T-cell (primary cell): ENCODE data around the gene ZC3H12C. TPM values are rescaled to one million over a fixed set of nuclear protein-coding genes. Genes with fewer than 3 reads are reported as not detected.

Source experiments
- ATAC-seq, 4 experiments: fragments of 200-7000 bp in 3 of 4; fragments of 150-1000 bp in 1 of 4; cut with Tn5 transposase; replicated peaks in 1 of 4; 1 replicate in 3 of 4; 2 replicates in 1 of 4; pipeline ENCODE4 v1.10.0; 2021; ENCODE audit warnings: moderate library complexity in 3 of 4, mild to moderate bottlenecking in 2 of 4, moderate number of reproducible peaks in 1 of 4
- CTCF ChIA-PET, 2 donors: fragments of 300-600 bp; sonication (Branson Sonifier 250); formaldehyde crosslinking; loops; one replicate each; lab custom pipeline; 2022; ENCODE audit warnings: antibody characterized with exemption in 2 of 2; lab: Charles Lee
- POLR2A ChIA-PET, 2 donors: fragments of 300-600 bp; sonication (Branson Sonifier 250); formaldehyde crosslinking; loops; one replicate each; lab custom pipeline; 2022; ENCODE audit warnings: antibody characterized with exemption in 2 of 2; lab: Charles Lee
- DNase-seq, 35 experiments: peaks; one replicate each; pipeline versions ENCODE4 v3.0.0 to v3.0.0-alpha.2; 2013 to 2023
- H3K27ac ChIP-seq: one replicate; pipeline ENCODE4 v1.5.1; 2013; ENCODE audit warnings: low read length
- H3K27me3 ChIP-seq, 2 experiments: replicated peaks in 1 of 2; 1 replicate in 1 of 2; 2 replicates in 1 of 2; pipeline versions ENCODE4 v1.6.1 to v1.7.0; 2013; ENCODE audit warnings: low read length in 1 of 2, mixed read lengths in 1 of 2; ENCODE audit not compliant: control insufficient read depth in 2 of 2, insufficient read depth in 2 of 2; ENCODE audit errors: extremely low read depth in 1 of 2
- H3K36me3 ChIP-seq, 2 donors: 1 replicate in 1 of 2; 2 replicates in 1 of 2; pipeline versions ENCODE4 v1.6.1 to v1.7.0; 2013; ENCODE audit warnings: low read length in 1 of 2; ENCODE audit not compliant: control insufficient read depth in 2 of 2, insufficient read depth in 1 of 2; ENCODE audit errors: extremely low read depth in 1 of 2
- H3K4me1 ChIP-seq, 2 experiments: 1 replicate in 1 of 2; 2 replicates in 1 of 2; pipeline versions ENCODE4 v1.6.1 to v1.7.0; 2013; ENCODE audit warnings: low read length in 2 of 2, mixed read lengths in 1 of 2; ENCODE audit not compliant: insufficient read depth in 2 of 2, control insufficient read depth in 1 of 2; ENCODE audit errors: extremely low read depth in 1 of 2
- H3K4me3 ChIP-seq, 2 donors: 1 replicate in 1 of 2; 2 replicates in 1 of 2; pipeline versions ENCODE4 v1.5.1 to v1.7.0; 2013; ENCODE audit warnings: mild to moderate bottlenecking in 2 of 2, low read length in 1 of 2, moderate library complexity in 1 of 2; ENCODE audit not compliant: control insufficient read depth in 1 of 2; ENCODE audit errors: extremely low read depth in 1 of 2
- H3K9me3 ChIP-seq: 2 replicates; pipeline ENCODE4 v1.7.0; 2013
- H3K27ac Mint-ChIP-seq, 2 donors: one replicate each; pipeline ENCODE4 v1.8.0; 2020 to 2021; ENCODE audit warnings: mild to moderate bottlenecking in 2 of 2, mixed read lengths in 2 of 2
- H3K27me3 Mint-ChIP-seq, 2 donors: one replicate each; pipeline ENCODE4 v1.8.0; 2021 to 2022; ENCODE audit warnings: mixed read lengths in 2 of 2
- H3K36me3 Mint-ChIP-seq: one replicate; pipeline ENCODE4 v1.8.0; 2021; ENCODE audit warnings: mixed read lengths
- H3K4me1 Mint-ChIP-seq, 3 donors: one replicate each; pipeline ENCODE4 v1.8.0; 2020 to 2022; ENCODE audit warnings: mixed read lengths in 3 of 3, mild to moderate bottlenecking in 1 of 3
- H3K4me3 Mint-ChIP-seq, 3 donors: one replicate each; pipeline ENCODE4 v1.8.0; 2020 to 2022; ENCODE audit warnings: mild to moderate bottlenecking in 3 of 3, mixed read lengths in 3 of 3, moderate library complexity in 3 of 3
- H3K9me3 Mint-ChIP-seq, 3 donors: one replicate each; pipeline ENCODE4 v1.8.0; 2020 to 2022; ENCODE audit warnings: mixed read lengths in 3 of 3
- WGBS: methylation state at CpG from one replicate; pipeline ENCODE4 v1.1.5; 2013; ENCODE audit warnings: missing lambda C conversion rate; ENCODE audit not compliant: insufficient coverage; 5-methylcytosine and 5-hydroxymethylcytosine counted together
- total RNA-seq, 35 experiments: library from RNA in 6 of 35; stranded (reverse) in 6 of 35; fragments of 120-200 nt in 1 of 35; gene quantifications; one replicate each; pipeline versions ENCODE4 v1.2.1 to v1.2.4 and lab custom pipeline; 2013 to 2026

Gene ZC3H12C
- total RNA-seq, 5 donors from 2014 or later (not counting 1 experiment from before 2014, with no cell fraction given): 0.10 to 0.23 (median 0.14) TPM

GRCh38 chr11:110169738-110170137, 76.5 kb downstream of the ZC3H12C start:
- ChIA-PET CTCF (interaction anchor here (0.8 to 1.0 kb wide), 2 partner anchors 176 to 266 kb away, joined by 3 to 4 read pairs; no protein-coding TSS in a partner anchor), POLR2A (no interaction called here)
- peaks cover 6 to 21% of the 10 kb centered on the region in 2 donors for H3K27me3 Mint-ChIP-seq
- no peaks in the 10 kb centered on the region for H3K9me3 ChIP-seq
- no peak overlapping the region for H3K4me3 Mint-ChIP-seq
- H3K4me1 Mint-ChIP-seq: peaks cover 7 to 8% (median 7%) of the 10 kb centered on the region in 3 donors
- H3K36me3 ChIP-seq: no peaks in the 10 kb centered on the region
- H3K27me3 ChIP-seq: peaks cover 0 to 4% of the 10 kb centered on the region in 2 experiments
- DNase-seq (no peak), ATAC-seq (no peak)
- no peak overlapping the region for H3K27ac ChIP-seq
- H3K9me3 Mint-ChIP-seq: no peaks in the 10 kb centered on the region
- no CpG with 5 or more reads among the region's 2 CpGs for WGBS
- peaks cover 0 to 3% of the 10 kb centered on the region in 2 experiments for H3K4me1 ChIP-seq
- no peak overlapping the region for H3K27ac Mint-ChIP-seq
- no peak overlapping the region for H3K4me3 ChIP-seq
- H3K36me3 Mint-ChIP-seq: no peaks in the 10 kb centered on the region

GRCh38 chr11:110172468-110173065, 79.4 kb downstream of the ZC3H12C start:
- no peak overlapping the region for H3K4me3 Mint-ChIP-seq
- Histone ChIP-seq H3K27ac (no peak overlapping the region), H3K4me1 (peaks cover 0 to 3% of the 10 kb centered on the region in 2 experiments), H3K36me3 (no peaks in the 10 kb centered on the region), H3K9me3 (no peaks in the 10 kb centered on the region), H3K4me3 (no peak overlapping the region), H3K27me3 (no peaks in the 10 kb centered on the region)
- H3K27me3 Mint-ChIP-seq: peaks cover 6 to 21% of the 10 kb centered on the region in 2 donors
- H3K4me1 Mint-ChIP-seq: peaks cover 7 to 8% (median 7%) of the 10 kb centered on the region in 3 donors
- POLR2A ChIA-PET: no interaction called here
- no peak for ATAC-seq
- WGBS: 90% methylated on average over 8 of the region's 11 CpGs
- CTCF ChIA-PET: interaction anchor here in 1 of 2 donors (0.8 kb wide), 1 partner anchor 1771 kb away, joined by 4 read pairs; no protein-coding TSS in a partner anchor
- DNase-seq: no peak
- H3K27ac Mint-ChIP-seq: no peak overlapping the region
- H3K9me3 Mint-ChIP-seq: no peaks in the 10 kb centered on the region
- H3K36me3 Mint-ChIP-seq: no peaks in the 10 kb centered on the region

DNA sequence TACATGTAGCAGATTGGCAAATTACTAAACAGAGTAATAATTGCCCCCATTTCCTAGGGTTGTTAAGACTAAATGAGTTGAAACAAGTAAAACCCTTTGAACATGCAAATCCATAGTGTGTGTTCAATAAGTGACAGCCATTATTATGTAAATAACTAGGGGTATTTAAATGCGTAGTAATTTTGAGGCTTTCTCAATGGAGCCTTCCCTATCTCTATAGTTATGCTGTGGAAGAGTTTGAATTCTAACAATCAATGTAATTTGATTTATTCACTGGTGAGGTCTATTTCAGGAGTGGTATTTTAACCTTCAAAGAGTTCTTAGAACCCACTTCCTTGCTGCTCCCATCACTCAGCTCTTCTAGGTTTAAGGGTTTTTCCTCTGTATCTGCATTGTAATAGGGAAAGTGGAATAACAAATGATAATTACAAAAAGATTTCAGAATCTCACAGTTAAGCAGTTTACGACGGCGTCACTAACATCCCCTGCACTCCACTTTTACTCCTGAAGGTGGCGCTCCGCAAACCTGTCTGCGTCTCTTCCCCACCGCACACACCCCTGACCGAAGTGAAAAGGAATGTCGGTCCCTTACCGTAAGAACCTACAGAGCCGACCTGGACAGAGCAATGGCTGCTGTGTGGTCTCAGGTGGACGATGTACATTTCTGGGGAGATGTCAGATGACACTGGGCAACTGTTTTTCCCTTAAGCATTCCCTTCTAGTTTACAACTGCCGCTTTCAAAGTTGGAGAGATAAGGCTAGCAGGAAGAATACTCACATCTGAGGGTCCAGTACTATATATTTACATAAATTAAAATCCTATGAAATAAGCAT, 80.8 kb downstream of the ZC3H12C start:
- CTCF ChIA-PET: interaction anchor here (0.7 to 2.0 kb wide), 3 partner anchors 11 to 227 kb away, joined by 3 to 4 read pairs (median 3); no protein-coding TSS in a partner anchor
- WGBS: 0% methylated on average over 6 of the region's 14 CpGs
- DNase-seq (peak in 34 of 35 experiments; percentile 12 to 72 (median 46)), ATAC-seq (peak; percentile 69 to 78 (median 77))
- Mint-ChIP-seq H3K27ac (no peak overlapping the region), H3K4me3 (peak overlapping the region; percentile 22 to 34 (median 32)), H3K36me3 (no peaks in the 10 kb centered on the region), H3K27me3 (peaks cover 6 to 21% of the 10 kb centered on the region in 2 donors), H3K9me3 (no peaks in the 10 kb centered on the region), H3K4me1 (peaks cover 7 to 8% (median 7%) of the 10 kb centered on the region in 3 donors)
- H3K4me3 ChIP-seq: peak overlapping the region in 1 of 2 donors; percentile 32
- H3K9me3 ChIP-seq: no peaks in the 10 kb centered on the region
- POLR2A ChIA-PET: no interaction called here
- H3K4me1 ChIP-seq: peaks cover 0 to 3% of the 10 kb centered on the region in 2 experiments
- no peak overlapping the region for H3K27ac ChIP-seq
- no peaks in the 10 kb centered on the region for H3K36me3 ChIP-seq
- H3K27me3 ChIP-seq: no peaks in the 10 kb centered on the region

DNA sequence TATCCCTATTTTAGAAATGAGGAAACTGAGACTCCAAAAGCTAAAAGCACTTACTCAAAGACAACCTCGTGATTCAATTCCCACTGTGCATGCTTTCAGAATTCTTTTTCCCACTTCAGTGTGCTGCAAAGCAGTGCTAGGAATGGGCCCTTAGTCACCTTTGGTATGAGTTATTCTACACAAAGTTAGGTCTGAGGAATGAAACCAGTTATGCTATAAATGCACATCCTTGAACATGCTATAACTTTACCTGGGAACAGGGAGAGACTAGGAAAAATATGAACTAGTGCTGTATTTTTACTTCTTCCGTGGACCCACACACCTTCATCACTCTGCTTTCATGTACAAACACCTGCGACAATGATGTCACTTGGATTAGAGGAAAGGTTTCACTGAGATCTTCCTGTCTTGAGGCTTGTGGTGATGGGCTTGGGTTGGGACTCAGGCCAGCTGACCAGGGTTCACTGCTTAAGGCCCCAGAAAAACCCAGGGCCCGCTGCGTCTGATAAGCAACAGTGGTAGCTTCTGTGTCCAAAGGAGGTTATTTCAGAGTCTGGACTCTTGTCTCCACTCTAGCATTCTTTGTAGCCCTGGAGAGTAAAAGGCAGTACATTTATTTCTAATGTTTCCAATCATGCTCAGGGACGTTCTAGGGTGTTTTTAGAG, 81.6 kb downstream of the ZC3H12C start:
- WGBS: 93% methylated on average over 2 of the region's 6 CpGs
- Mint-ChIP-seq H3K36me3 (no peaks in the 10 kb centered on the region), H3K4me1 (peaks cover 7 to 8% (median 7%) of the 10 kb centered on the region in 3 donors), H3K27ac (no peak overlapping the region), H3K9me3 (no peaks in the 10 kb centered on the region), H3K27me3 (peaks cover 6 to 21% of the 10 kb centered on the region in 2 donors), H3K4me3 (no peak overlapping the region)
- DNase-seq (no peak), ATAC-seq (no peak)
- H3K27me3 ChIP-seq: no peaks in the 10 kb centered on the region
- H3K9me3 ChIP-seq: no peaks in the 10 kb centered on the region
- H3K4me3 ChIP-seq: no peak overlapping the region
- peaks cover 0 to 3% of the 10 kb centered on the region in 2 experiments for H3K4me1 ChIP-seq
- POLR2A ChIA-PET: no interaction called here
- no peak overlapping the region for H3K27ac ChIP-seq
- no peaks in the 10 kb centered on the region for H3K36me3 ChIP-seq
- CTCF ChIA-PET: interaction anchor here in 1 of 2 donors (2.0 kb wide), 1 partner anchor 12 kb away, joined by 4 read pairs; no protein-coding TSS in a partner anchor

GRCh38 chr11:110176366-110177085, 83.3 kb downstream of the ZC3H12C start:
- DNase-seq: no peak
- WGBS: 96% methylated on average over 10 of the region's 12 CpGs
- ChIA-PET POLR2A (no interaction called here), CTCF (no interaction called here)
- Histone ChIP-seq H3K9me3 (no peaks in the 10 kb centered on the region), H3K27me3 (no peaks in the 10 kb centered on the region), H3K4me1 (peaks cover 0 to 3% of the 10 kb centered on the region in 2 experiments), H3K27ac (no peak overlapping the region), H3K4me3 (no peak overlapping the region), H3K36me3 (no peaks in the 10 kb centered on the region)
- Mint-ChIP-seq H3K4me1 (peaks cover 7 to 8% (median 7%) of the 10 kb centered on the region in 3 donors), H3K27me3 (peaks cover 6 to 20% of the 10 kb centered on the region in 2 donors), H3K4me3 (no peak overlapping the region), H3K9me3 (no peaks in the 10 kb centered on the region), H3K36me3 (no peaks in the 10 kb centered on the region), H3K27ac (no peak overlapping the region)
- no peak for ATAC-seq
